ENCODE measurements around the gene POMT1. TPM values are rescaled to one million over a fixed set of nuclear protein-coding genes. Genes with fewer than 3 reads are reported as not detected.
"Not testable (repeated sequence)": the region's sequence is repeated elsewhere in the genome, so short reads cannot be mapped to it uniquely, and the experiment has no call there.

The POMT1 gene
- total RNA-seq, 1 donor from 2014 or later: 46.9 TPM

DNA sequence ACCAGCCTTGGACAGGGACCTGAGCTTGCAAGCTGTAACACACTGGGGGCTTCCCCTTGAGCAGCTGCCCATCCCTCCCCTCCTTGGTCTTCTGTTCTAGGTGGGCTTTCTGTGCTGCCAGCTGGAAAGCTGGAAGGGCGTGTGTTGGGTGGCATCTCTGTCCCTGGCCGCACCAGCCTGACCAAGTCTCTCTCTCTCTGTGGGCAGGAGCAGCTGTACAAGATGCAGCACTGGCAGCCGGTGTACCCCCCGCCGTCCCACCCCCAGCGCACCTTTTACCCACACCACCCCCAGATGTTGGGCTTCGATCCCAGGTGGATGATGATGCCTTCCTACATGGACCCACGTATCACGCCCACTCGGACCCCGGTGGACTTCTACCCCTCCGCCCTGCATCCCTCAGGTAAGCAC lies 32.1 kb upstream of the POMT1 start:
- no peaks in the 10 kb centered on the region for H3K27me3 Mint-ChIP-seq (ENCODE audit: low read depth)
- H3K4me3 Mint-ChIP-seq (ENCODE audit: low read depth): no peak overlapping the region
- no peaks in the 10 kb centered on the region for H3K9me3 Mint-ChIP-seq
- H3K36me3 Mint-ChIP-seq (ENCODE audit: low read depth): peaks cover 78% of the 10 kb centered on the region
- intact Hi-C loops (cut with micrococcal nuclease): no loop called here
- H3K27ac Mint-ChIP-seq: no peak overlapping the region
- H3K4me1 Mint-ChIP-seq (ENCODE audit: low read depth): no peaks in the 10 kb centered on the region
- no peak for DNase-seq (ENCODE audit: low spot score)

DNA sequence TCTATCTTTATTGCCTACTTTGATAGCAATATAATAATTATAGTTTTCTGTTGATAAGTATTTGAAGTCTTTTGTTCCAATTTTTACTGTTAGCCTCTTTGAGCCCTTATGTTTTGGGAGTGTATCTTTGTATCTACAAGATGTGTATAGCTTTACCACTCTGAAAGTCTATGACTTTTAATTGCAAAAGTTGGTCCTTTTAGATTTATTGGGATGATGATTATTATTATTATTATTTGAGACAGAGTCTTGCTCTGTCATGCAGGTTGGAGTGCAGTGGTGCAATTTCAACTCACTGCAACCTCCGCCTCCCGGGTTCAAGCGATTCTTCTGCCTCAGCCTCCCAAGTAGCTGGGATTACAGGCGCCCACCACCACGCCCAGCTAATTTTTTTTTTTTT lies 30.6 kb upstream of the POMT1 start:
- H3K4me1 Mint-ChIP-seq (ENCODE audit: low read depth); H3K4me3 Mint-ChIP-seq (ENCODE audit: low read depth): not testable (repeated sequence)
- H3K36me3 Mint-ChIP-seq (ENCODE audit: low read depth): peaks cover 70% of the 10 kb centered on the region

DNA sequence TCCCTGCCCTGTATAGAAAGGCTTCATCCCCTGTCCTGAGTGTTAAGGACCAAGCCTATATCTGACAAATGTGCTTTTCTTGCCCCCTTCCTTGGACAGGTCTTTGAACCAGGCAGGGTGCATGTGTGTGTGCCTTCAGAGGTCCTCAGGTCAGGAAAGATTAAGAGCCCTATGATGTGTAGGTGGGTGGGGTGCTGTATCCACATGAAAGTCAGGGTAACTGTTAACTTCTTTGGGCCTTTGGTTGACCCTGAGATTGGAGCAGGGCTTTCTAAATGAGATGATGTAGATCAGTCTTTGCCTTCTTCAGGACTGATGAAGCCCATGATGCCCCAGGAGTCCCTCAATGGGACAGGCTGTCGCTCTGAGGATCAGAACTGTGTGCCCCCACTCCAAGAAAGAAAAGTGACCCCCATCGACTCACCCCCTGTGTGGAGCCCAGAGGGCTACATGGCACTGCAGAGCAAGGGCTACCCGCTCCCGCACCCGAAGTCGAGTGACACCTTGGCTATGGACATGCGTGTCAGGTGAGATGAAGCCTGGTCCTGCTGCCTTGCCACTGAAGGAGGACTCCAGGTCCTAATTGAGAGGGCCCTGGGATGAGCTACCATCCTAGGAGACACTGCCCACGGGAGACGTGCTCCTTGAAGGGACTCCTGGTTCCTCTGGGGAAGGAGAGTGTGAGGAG lies 29.4 kb upstream of the POMT1 start:
- H3K27me3 Mint-ChIP-seq (ENCODE audit: low read depth): no peaks in the 10 kb centered on the region
- no peak for DNase-seq (ENCODE audit: low spot score)
- H3K27ac Mint-ChIP-seq: no peak overlapping the region
- no peaks in the 10 kb centered on the region for H3K9me3 Mint-ChIP-seq
- H3K4me1 Mint-ChIP-seq (ENCODE audit: low read depth): no peaks in the 10 kb centered on the region
- intact Hi-C loops (cut with micrococcal nuclease): no loop called here
- H3K36me3 Mint-ChIP-seq (ENCODE audit: low read depth): peaks cover 70% of the 10 kb centered on the region
- H3K4me3 Mint-ChIP-seq (ENCODE audit: low read depth): no peak overlapping the region

More for the DNA sequence above, 30.6 kb upstream of the POMT1 start:
- DNase-seq (ENCODE audit: low spot score); H3K9me3 Mint-ChIP-seq; H3K27ac Mint-ChIP-seq; H3K27me3 Mint-ChIP-seq (ENCODE audit: low read depth); intact Hi-C loops (cut with micrococcal nuclease): not testable (repeated sequence)

DNA sequence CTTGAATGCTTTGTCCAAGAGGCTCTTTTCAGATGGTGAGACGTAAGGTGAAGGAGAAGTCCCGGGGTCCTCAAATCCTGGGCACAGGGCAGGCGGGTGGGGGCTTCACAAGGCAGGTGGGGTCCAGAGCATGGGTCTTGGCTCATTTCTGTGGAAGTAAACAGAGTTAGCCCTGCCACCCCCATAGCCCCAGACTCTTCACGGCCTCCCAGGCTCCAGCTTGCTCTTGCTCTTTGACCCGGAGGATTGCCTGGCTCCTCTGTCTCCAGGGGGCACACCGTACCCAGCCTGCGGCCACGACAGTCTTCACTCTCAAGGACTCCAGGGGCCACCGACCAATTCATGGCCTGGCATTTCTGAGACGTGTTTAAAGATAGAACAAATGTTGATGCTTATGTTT lies 28.8 kb upstream of the POMT1 start:
- Mint-ChIP-seq H3K4me1 (ENCODE audit: low read depth) (no peaks in the 10 kb centered on the region), H3K9me3 (no peaks in the 10 kb centered on the region), H3K36me3 (ENCODE audit: low read depth) (peaks cover 69% of the 10 kb centered on the region), H3K27me3 (ENCODE audit: low read depth) (no peaks in the 10 kb centered on the region), H3K27ac (no peak overlapping the region), H3K4me3 (ENCODE audit: low read depth) (no peak overlapping the region)
- no peak for DNase-seq (ENCODE audit: low spot score)
- intact Hi-C loops (cut with micrococcal nuclease): no loop called here

- Mint-ChIP-seq H3K4me3 (ENCODE audit: low read depth) (no peak overlapping the region), H3K4me1 (ENCODE audit: low read depth) (no peaks in the 10 kb centered on the region), H3K36me3 (ENCODE audit: low read depth) (peaks cover 71% of the 10 kb centered on the region), H3K9me3 (no peaks in the 10 kb centered on the region), H3K27ac (no peak overlapping the region), H3K27me3 (ENCODE audit: low read depth) (no peaks in the 10 kb centered on the region)
- no peak for DNase-seq (ENCODE audit: low spot score)
- intact Hi-C loops (cut with micrococcal nuclease): no loop called here
These were observed 28.0 kb upstream of the POMT1 start for GRCh38 chr9:131474711-131475110.

DNA sequence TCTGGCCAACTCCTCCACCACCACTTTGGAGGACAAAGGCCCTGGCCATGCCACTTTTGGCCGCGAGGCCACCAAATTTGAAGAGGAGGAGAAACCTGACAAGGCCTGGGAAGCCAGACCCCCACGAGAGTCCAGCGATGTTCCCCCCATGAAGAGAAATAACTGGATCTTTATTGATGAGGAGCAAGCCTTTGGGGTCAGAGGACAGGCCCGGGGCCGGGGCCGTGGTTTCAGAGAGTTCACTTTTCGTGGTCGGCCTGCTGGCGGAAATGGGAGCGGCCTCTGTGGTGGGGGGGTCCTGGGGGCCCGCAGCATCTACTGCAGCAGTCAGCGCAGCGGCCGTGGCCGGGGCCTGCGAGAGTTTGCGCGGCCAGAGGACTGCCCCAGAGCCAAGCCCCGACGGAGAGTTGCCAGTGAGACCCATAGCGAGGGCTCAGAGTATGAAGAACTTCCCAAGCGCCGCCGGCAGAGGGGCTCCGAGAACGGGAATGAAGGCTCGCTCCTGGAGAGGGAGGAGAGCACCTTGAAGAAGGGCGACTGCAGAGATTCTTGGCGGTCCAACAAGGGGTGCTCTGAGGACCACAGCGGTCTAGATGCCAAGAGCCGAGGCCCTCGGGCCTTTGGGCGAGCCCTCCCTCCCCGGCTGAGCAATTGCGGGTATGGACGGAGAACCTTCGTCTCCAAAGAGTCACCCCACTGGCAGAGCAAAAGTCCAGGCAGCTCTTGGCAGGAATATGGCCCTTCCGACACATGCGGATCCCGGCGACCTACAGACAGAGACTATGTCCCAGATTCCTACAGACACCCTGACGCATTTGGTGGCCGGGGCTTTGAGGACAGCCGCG lies 27.4 kb upstream of the POMT1 start:
- Mint-ChIP-seq H3K27me3 (ENCODE audit: low read depth) (no peaks in the 10 kb centered on the region), H3K9me3 (no peaks in the 10 kb centered on the region), H3K4me1 (ENCODE audit: low read depth) (no peaks in the 10 kb centered on the region), H3K4me3 (ENCODE audit: low read depth) (no peak overlapping the region), H3K27ac (no peak overlapping the region), H3K36me3 (ENCODE audit: low read depth) (peaks cover 70% of the 10 kb centered on the region)
- intact Hi-C loops (cut with micrococcal nuclease): no loop called here
- no peak for DNase-seq (ENCODE audit: low spot score)

DNA sequence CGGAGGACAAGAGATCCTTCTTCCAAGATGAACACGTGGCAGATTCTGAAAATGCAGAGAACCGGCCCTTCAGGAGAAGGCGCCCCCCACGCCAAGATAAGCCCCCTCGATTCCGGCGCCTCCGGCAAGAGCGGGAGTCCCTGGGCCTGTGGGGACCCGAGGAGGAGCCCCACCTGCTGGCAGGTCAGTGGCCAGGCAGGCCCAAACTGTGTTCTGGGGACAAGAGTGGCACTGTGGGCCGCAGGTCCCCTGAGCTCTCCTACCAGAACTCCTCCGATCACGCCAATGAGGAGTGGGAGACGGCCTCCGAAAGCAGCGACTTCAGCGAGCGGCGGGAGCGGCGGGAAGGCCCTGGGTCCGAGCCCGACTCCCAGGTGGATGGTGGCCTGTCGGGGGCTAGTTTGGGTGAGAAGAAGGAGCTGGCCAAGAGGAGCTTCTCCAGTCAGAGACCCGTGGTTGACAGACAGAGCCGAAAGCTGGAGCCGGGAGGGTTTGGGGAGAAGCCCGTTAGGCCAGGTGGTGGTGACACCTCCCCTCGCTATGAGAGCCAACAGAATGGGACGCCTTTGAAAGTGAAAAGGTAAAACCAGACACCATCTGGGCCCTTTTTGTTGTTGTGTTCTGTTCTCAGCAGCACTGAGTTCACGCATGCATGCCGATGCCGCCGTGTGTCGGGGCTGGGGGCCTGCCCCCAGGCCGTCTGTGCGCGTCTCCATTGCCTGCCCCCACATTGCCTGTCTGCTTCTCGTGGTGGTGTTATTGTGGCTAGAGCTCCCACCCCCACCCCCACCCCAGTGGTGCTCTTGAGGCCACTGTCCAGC lies 26.6 kb upstream of the POMT1 start:
- no peaks in the 10 kb centered on the region for H3K9me3 Mint-ChIP-seq
- DNase-seq (ENCODE audit: low spot score): no peak
- H3K4me3 Mint-ChIP-seq (ENCODE audit: low read depth): no peak overlapping the region
- no peaks in the 10 kb centered on the region for H3K27me3 Mint-ChIP-seq (ENCODE audit: low read depth)
- no peaks in the 10 kb centered on the region for H3K4me1 Mint-ChIP-seq (ENCODE audit: low read depth)
- peaks cover 64% of the 10 kb centered on the region for H3K36me3 Mint-ChIP-seq (ENCODE audit: low read depth)
- intact Hi-C loops (cut with micrococcal nuclease): no loop called here
- H3K27ac Mint-ChIP-seq: no peak overlapping the region

DNA sequence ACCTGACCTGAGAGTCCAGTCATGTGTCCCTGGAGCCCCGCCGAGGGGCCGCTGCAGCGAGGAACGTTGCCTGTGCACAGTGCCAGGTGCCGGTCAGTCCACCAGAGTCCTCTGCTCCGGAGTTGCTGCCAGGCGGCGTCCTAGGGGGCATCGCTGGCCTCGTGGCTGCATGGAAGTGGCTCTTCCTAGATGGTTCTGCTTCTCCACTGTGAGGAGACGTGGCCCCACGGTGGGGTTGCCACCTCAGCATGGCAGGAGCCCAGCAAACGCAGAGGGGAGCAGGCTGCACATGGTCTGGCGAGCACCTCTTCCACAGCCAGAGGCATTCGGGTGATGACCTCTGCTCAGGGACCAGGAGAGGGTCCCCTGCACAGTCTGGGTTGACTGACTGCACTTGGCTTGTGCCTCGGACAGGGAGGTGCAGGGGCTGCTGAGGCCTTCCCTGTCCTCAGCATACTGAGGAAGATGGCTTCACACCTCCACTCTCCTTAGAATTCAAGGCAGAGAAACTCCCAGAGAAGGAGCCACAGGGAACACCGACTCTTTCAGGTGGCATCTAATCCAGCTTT lies 25.9 kb upstream of the POMT1 start:
- Mint-ChIP-seq H3K27me3 (ENCODE audit: low read depth) (no peaks in the 10 kb centered on the region), H3K36me3 (ENCODE audit: low read depth) (peaks cover 64% of the 10 kb centered on the region), H3K27ac (no peak overlapping the region), H3K4me1 (ENCODE audit: low read depth) (no peaks in the 10 kb centered on the region), H3K9me3 (no peaks in the 10 kb centered on the region), H3K4me3 (ENCODE audit: low read depth) (no peak overlapping the region)
- DNase-seq (ENCODE audit: low spot score): no peak
- intact Hi-C loops (cut with micrococcal nuclease): no loop called here

GRCh38 chr9:131477367-131477766 lies 25.4 kb upstream of the POMT1 start:
- no peak overlapping the region for H3K4me3 Mint-ChIP-seq (ENCODE audit: low read depth)
- H3K9me3 Mint-ChIP-seq: no peaks in the 10 kb centered on the region
- no peak overlapping the region for H3K27ac Mint-ChIP-seq
- no peaks in the 10 kb centered on the region for H3K27me3 Mint-ChIP-seq (ENCODE audit: low read depth)
- intact Hi-C loops (cut with micrococcal nuclease): no loop called here
- DNase-seq (ENCODE audit: low spot score): no peak
- H3K4me1 Mint-ChIP-seq (ENCODE audit: low read depth): no peaks in the 10 kb centered on the region
- peaks cover 68% of the 10 kb centered on the region for H3K36me3 Mint-ChIP-seq (ENCODE audit: low read depth)

DNA sequence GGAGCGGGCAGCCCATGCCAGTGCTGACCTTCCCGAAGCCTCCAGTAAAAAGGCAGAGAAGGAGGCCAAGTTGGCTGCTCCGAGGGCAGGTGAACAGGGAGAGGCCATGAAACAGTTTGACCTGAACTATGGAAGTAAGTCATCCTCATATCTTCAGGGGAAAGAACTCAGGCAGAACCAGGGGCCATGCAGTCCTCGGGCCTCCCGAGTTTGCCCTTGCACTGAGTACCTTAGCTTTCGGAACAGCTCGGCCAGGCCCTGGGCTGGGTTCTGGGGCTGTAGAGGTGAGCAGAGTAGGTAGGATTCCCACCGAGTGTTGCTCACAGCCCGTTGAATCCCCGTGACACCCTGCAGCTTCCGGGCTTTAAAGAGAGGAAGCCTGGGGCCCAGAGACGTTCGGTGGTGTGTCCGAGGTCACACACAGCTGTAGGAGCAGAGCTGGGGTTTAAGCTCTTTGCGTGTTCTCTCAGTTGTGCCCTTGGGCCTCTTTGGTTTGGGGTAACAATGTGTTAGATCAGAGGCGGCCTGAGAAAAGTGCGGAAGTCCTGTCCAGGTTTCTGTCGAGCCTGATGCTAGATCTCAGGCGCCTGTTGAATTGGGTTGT lies 24.8 kb upstream of the POMT1 start:
- Mint-ChIP-seq H3K9me3 (no peaks in the 10 kb centered on the region), H3K4me1 (ENCODE audit: low read depth) (no peaks in the 10 kb centered on the region), H3K36me3 (ENCODE audit: low read depth) (peaks cover 69% of the 10 kb centered on the region), H3K4me3 (ENCODE audit: low read depth) (no peak overlapping the region), H3K27me3 (ENCODE audit: low read depth) (no peaks in the 10 kb centered on the region), H3K27ac (no peak overlapping the region)
- DNase-seq (ENCODE audit: low spot score): no peak
- intact Hi-C loops (cut with micrococcal nuclease): no loop called here

DNA sequence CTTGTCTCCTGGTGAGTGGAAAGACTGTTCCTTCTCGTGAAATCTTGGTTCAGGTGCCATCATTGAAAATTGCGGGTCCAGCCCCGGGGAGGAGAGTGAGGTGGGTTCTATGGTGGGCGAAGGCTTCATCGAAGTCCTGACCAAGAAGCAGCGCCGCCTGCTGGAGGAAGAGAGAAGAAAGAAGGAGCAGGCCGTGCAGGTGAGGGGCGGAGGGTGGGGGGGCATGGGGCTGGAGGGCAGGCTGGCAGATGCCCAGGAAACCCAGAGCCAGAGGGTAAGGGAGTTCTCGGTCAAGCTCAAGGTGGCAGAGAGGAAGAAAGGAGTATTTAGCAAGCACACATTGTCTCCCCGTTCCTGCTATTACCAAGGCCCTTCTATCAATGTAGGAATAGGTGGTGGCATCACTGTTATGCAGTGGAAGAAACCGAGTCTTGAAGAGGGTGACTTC lies 24.3 kb upstream of the POMT1 start:
- Mint-ChIP-seq H3K9me3 (no peaks in the 10 kb centered on the region), H3K27ac (no peak overlapping the region), H3K36me3 (ENCODE audit: low read depth) (peaks cover 68% of the 10 kb centered on the region), H3K27me3 (ENCODE audit: low read depth) (no peaks in the 10 kb centered on the region), H3K4me1 (ENCODE audit: low read depth) (no peaks in the 10 kb centered on the region), H3K4me3 (ENCODE audit: low read depth) (no peak overlapping the region)
- DNase-seq (ENCODE audit: low spot score): peak; percentile 29
- intact Hi-C loops (cut with micrococcal nuclease): no loop called here

GRCh38 chr9:131478911-131479310 lies 23.8 kb upstream of the POMT1 start:
- H3K36me3 Mint-ChIP-seq (ENCODE audit: low read depth): peaks cover 65% of the 10 kb centered on the region
- intact Hi-C loops (cut with micrococcal nuclease): no loop called here
- no peak overlapping the region for H3K4me3 Mint-ChIP-seq (ENCODE audit: low read depth)
- H3K27me3 Mint-ChIP-seq (ENCODE audit: low read depth): no peaks in the 10 kb centered on the region
- no peak overlapping the region for H3K27ac Mint-ChIP-seq
- DNase-seq (ENCODE audit: low spot score): no peak
- no peaks in the 10 kb centered on the region for H3K9me3 Mint-ChIP-seq
- H3K4me1 Mint-ChIP-seq (ENCODE audit: low read depth): no peaks in the 10 kb centered on the region

Measured in activated T-helper 2 cell treated with anti-CD3 and anti-CD28 coated beads, Interferon-gamma antibody, Interleukin-2, Interleukin-4, amounts not matched to agents 10 μg/mL and 5 μg/mL and 100 μg/mL, durations not matched to agents 14 hours and 24 hours and 36 hours (primary cell).